ENCODE data around the gene LXN.
"Not testable (repeated sequence)": the region's sequence is repeated elsewhere in the genome, so short reads cannot be mapped to it uniquely, and the experiment has no call there.

LXN gene

GRCh38 chr3:158696618-158697017 lies 24.2 kb upstream of the LXN start:
- no peak overlapping the region for H3K4me3 ChIP-seq (ENCODE audit: low read depth, low read length)
- no peak for DNase-seq (ENCODE audit: low read depth)
- TF ChIP-seq CTCF (IDR thresholded peaks at IDR 0.05; ENCODE audit: insufficient read depth, low read depth, low read length, missing control alignments), result no peak

- not testable (repeated sequence) for H3K4me3 ChIP-seq (ENCODE audit: low read depth, low read length); DNase-seq (ENCODE audit: low read depth)
These were observed 21.5 kb upstream of the LXN start for GRCh38 chr3:158693866-158694456.

- no peak overlapping the region for H3K4me3 ChIP-seq (ENCODE audit: low read depth, low read length)
- no peak for TF ChIP-seq CTCF (IDR thresholded peaks at IDR 0.05; ENCODE audit: insufficient read depth, low read depth, low read length, missing control alignments)
- no peak for DNase-seq (ENCODE audit: low read depth)
These were observed 12.7 kb upstream of the LXN start for GRCh38 chr3:158685159-158685558.

- H3K4me3 ChIP-seq (ENCODE audit: low read depth, low read length), result no peak overlapping the region
- no peak for TF ChIP-seq CTCF (IDR thresholded peaks at IDR 0.05; ENCODE audit: insufficient read depth, low read depth, low read length, missing control alignments)
- no peak for DNase-seq (ENCODE audit: low read depth)
These were observed 10.9 kb upstream of the LXN start for GRCh38 chr3:158683230-158683962.

- no peak for TF ChIP-seq CTCF (IDR thresholded peaks at IDR 0.05; ENCODE audit: insufficient read depth, low read depth, low read length, missing control alignments)
- no peak for DNase-seq (ENCODE audit: low read depth)
- H3K4me3 ChIP-seq (ENCODE audit: low read depth, low read length), result no peak overlapping the region
These were observed 8.4 kb upstream of the LXN start for GRCh38 chr3:158680861-158681260.

GRCh38 chr3:158679547-158680000 lies 7.1 kb upstream of the LXN start:
- H3K4me3 ChIP-seq (ENCODE audit: low read depth, low read length), result no peak overlapping the region
- DNase-seq (ENCODE audit: low read depth), result no peak
- no peak for TF ChIP-seq CTCF (IDR thresholded peaks at IDR 0.05; ENCODE audit: insufficient read depth, low read depth, low read length, missing control alignments)

- no peak for TF ChIP-seq CTCF (IDR thresholded peaks at IDR 0.05; ENCODE audit: insufficient read depth, low read depth, low read length, missing control alignments)
These were observed 6.2 kb upstream of the LXN start for GRCh38 chr3:158678687-158679086.

More at GRCh38 chr3:158678687-158679086, 6.2 kb upstream of the LXN start:
- H3K4me3 ChIP-seq (ENCODE audit: low read depth, low read length), result no peak overlapping the region
- no peak for DNase-seq (ENCODE audit: low read depth)

Measured in GM12865 (cell line).